HG03565 (cell line): ENCODE data around the gene NKX3-2.
A peak's percentile ranks its signal among the peaks of the same experiment; 100 is the strongest.

ENCODE experiments used
- ATAC-seq: cut with Tn5 transposase; IDR thresholded peaks from one replicate; pipeline ENCODE4 v1.9.1; 2021; ENCODE audit warnings: mild to moderate bottlenecking, moderate library complexity; ENCODE audit not compliant: unreplicated experiment

The NKX3-2 gene

GRCh38 chr4:13546142-13546940 is 2.0 kb upstream of the NKX3-2 start:
- no peak for ATAC-seq

- no peak for ATAC-seq
Observed at GRCh38 chr4:13545394-13545808, 1.1 kb upstream of the NKX3-2 start.

- peak; percentile 36 for ATAC-seq
Observed at GRCh38 chr4:13544606-13545393, 492 bp upstream of the NKX3-2 start.

GRCh38 chr4:13543032-13543838 is 1.1 kb downstream of the NKX3-2 start:
- ATAC-seq: no peak

- no peak for ATAC-seq
Observed at GRCh38 chr4:13542577-13543031, 1.7 kb downstream of the NKX3-2 start.

GRCh38 chr4:13541720-13542576 is 2.4 kb downstream of the NKX3-2 start:
- ATAC-seq: no peak

- ATAC-seq: no peak
Observed at GRCh38 chr4:13541176-13541604, 3.1 kb downstream of the NKX3-2 start.

- ATAC-seq: no peak
Observed at GRCh38 chr4:13540446-13541175, 3.7 kb downstream of the NKX3-2 start.

GRCh38 chr4:13539619-13540445 is 4.5 kb downstream of the NKX3-2 start:
- ATAC-seq: no peak

GRCh38 chr4:13539047-13539618 is 5.2 kb downstream of the NKX3-2 start:
- ATAC-seq: no peak

GRCh38 chr4:13538427-13538973 is 5.8 kb downstream of the NKX3-2 start:
- ATAC-seq: no peak

GRCh38 chr4:13537832-13538177 is 6.5 kb downstream of the NKX3-2 start:
- no peak for ATAC-seq

- ATAC-seq: no peak
Observed at GRCh38 chr4:13537011-13537831, 7.1 kb downstream of the NKX3-2 start.

- no peak for ATAC-seq
Observed at GRCh38 chr4:13536607-13537006, 7.7 kb downstream of the NKX3-2 start.

- ATAC-seq: no peak
Observed at GRCh38 chr4:13535708-13536361, 8.5 kb downstream of the NKX3-2 start.

- no peak for ATAC-seq
Observed at GRCh38 chr4:13535118-13535517, 9.2 kb downstream of the NKX3-2 start.
